BJ (cell line): ENCODE results near the gene ERC1. TPM values are rescaled to one million over a fixed set of nuclear protein-coding genes. Genes with fewer than 3 reads are reported as not detected.

ENCODE experiments used
- CTCF ChIA-PET: fragments of 350-600 bp; formaldehyde crosslinking; extraction: SDS; loops from one replicate; lab custom pipeline; 2021; ENCODE audit warnings: antibody characterized with exemption, inconsistent platforms; lab: Yijun Ruan, JAX
- POLR2A ChIA-PET: fragments of 300-600 bp; sonication (Branson Sonifier 250); formaldehyde crosslinking; extraction: SDS; loops from one replicate; lab custom pipeline; 2021; ENCODE audit warnings: antibody characterized with exemption; lab: Charles Lee
- DNase-seq: peaks from one replicate; pipeline ENCODE4 v3.0.0-alpha.2; 2011; ENCODE audit warnings: low read depth
- H3K27me3 ChIP-seq: 2 replicates; pipeline ENCODE4 v1.6.0; 2011; ENCODE audit warnings: low read length; ENCODE audit not compliant: control insufficient read depth, insufficient read depth
- H3K36me3 ChIP-seq: 2 replicates; pipeline ENCODE4 v1.5.1; 2011; ENCODE audit warnings: low read length; ENCODE audit not compliant: control insufficient read depth, insufficient read depth
- H3K4me3 ChIP-seq: 2 replicates; pipeline ENCODE4 v1.5.1; 2011; ENCODE audit warnings: low read depth, mild to moderate bottlenecking, control low read depth, low read length
- polyA plus RNA-seq: library from polyadenylated mRNA; depleted of rRNA; stranded (reverse); fragments of >200 nt; gene quantifications from 2 replicates; pipeline ENCODE4 v1.2.3, GENCODE V29; 2011
- TF ChIP-seq, protein P1 (sequence below): IDR thresholded peaks from 2 replicates; pipeline ENCODE4 v1.5.1; 2011; ENCODE audit warnings: low read depth, mild to moderate bottlenecking, control low read depth, inconsistent platforms, low read length, moderate library complexity; ENCODE audit not compliant: insufficient read depth

ERC1 gene
- polyA plus RNA-seq, 1 experiment: 14.5 TPM

DNA sequence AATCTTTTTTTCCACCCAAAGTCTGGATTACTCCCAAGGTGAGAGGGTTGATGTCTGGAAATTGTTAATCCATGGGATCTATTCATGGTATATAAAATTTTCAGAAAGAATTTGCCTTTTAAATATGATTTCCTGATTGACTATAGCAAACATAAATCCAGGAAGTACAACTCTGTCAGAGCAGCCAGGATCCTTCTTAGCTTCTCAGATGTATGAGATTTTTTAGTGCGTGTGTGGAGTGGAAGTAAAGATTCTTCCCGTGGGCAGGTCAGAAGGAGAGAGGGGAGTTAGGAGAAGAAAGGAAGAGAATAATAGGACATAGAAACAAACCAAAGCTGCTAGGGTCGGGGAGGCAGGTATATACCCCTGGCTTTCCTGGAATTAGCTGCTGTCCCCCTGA is 444.0 kb downstream of the ERC1 start:
- no peak overlapping the region for H3K4me3 ChIP-seq
- H3K27me3 ChIP-seq: no peaks in the 10 kb centered on the region
- ChIA-PET CTCF (no interaction called here), POLR2A (no interaction called here)
- no peak for DNase-seq
- TF ChIP-seq, protein P1, sequence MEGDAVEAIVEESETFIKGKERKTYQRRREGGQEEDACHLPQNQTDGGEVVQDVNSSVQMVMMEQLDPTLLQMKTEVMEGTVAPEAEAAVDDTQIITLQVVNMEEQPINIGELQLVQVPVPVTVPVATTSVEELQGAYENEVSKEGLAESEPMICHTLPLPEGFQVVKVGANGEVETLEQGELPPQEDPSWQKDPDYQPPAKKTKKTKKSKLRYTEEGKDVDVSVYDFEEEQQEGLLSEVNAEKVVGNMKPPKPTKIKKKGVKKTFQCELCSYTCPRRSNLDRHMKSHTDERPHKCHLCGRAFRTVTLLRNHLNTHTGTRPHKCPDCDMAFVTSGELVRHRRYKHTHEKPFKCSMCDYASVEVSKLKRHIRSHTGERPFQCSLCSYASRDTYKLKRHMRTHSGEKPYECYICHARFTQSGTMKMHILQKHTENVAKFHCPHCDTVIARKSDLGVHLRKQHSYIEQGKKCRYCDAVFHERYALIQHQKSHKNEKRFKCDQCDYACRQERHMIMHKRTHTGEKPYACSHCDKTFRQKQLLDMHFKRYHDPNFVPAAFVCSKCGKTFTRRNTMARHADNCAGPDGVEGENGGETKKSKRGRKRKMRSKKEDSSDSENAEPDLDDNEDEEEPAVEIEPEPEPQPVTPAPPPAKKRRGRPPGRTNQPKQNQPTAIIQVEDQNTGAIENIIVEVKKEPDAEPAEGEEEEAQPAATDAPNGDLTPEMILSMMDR: no peak
- H3K36me3 ChIP-seq: no peaks in the 10 kb centered on the region

DNA sequence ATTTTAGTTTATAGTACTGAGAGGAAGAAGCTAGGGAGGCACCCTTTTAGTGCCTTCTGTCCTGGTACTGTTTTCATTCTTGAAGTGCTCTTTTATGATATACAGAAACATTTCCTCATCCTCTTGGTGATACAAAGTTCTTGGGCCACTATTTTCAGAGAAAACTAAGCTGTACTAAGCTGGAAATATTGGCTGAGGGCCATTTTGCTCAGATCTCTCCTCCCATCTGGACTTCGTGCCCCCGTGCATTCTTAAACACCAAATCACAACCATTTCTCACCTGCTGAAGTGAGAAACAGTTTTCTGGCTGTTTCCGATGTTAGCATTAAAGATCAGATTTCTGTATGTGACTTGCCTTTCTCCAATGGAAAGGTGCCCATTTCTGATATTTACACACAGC is 444.4 kb downstream of the ERC1 start:
- DNase-seq: no peak
- H3K27me3 ChIP-seq: no peaks in the 10 kb centered on the region
- no peak overlapping the region for H3K4me3 ChIP-seq
- TF ChIP-seq, protein P1: no peak
- no peaks in the 10 kb centered on the region for H3K36me3 ChIP-seq
- POLR2A ChIA-PET: no interaction called here
- CTCF ChIA-PET: interaction anchor here (1.2 kb wide), 1 partner anchor 11 kb away, joined by 4 read pairs; no protein-coding TSS in a partner anchor

DNA sequence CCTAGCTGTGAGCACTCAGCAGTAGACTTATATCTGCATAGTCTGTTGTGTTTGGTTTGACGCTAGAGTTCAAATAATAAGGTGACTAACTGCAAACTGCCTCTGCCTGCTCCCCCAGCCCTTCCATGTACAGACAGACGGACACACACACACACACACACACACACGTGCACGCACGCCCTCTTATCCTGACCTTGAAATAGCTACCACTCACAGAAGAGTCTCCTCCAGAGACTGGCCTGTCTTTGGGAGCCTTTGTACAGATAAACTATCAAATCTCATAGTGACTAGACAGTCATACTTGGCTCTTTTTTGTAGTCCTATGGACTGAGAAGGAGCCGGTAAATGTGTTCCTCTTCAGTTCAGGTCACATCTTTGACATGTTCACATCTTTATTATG is 445.0 kb downstream of the ERC1 start:
- Histone ChIP-seq H3K27me3 (no peaks in the 10 kb centered on the region), H3K36me3 (no peaks in the 10 kb centered on the region), H3K4me3 (no peak overlapping the region)
- ChIA-PET CTCF (interaction anchor here (0.6 to 1.2 kb wide), 2 partner anchors 10 to 318 kb away, joined by 3 to 4 read pairs; no protein-coding TSS in a partner anchor), POLR2A (no interaction called here)
- DNase-seq: no peak
- TF ChIP-seq, protein P1: no peak

DNA sequence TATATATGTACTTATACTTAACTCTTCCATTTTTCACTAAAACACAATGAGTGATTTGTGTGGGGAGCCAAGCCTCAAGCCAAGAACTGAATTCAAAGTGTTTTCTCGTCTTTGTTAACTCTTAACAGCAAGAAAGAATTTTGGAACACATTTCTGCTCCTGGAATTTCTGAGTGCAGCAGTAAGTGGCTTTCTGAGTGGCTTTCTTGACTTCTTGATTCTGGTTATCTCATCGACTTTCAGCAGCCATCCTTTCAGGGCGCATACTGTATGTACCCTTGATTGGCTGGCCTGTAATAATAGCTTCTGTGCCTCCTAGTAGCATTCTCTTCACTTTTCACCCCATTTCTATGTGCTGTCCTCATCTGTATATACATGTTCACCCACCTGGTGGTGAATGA is 446.0 kb downstream of the ERC1 start:
- no peak overlapping the region for H3K4me3 ChIP-seq
- POLR2A ChIA-PET: no interaction called here
- H3K36me3 ChIP-seq: no peaks in the 10 kb centered on the region
- no peaks in the 10 kb centered on the region for H3K27me3 ChIP-seq
- TF ChIP-seq, protein P1: no peak
- DNase-seq: no peak
- CTCF ChIA-PET: interaction anchor here (0.6 kb wide), 1 partner anchor 319 kb away, joined by 3 read pairs; no protein-coding TSS in a partner anchor

DNA sequence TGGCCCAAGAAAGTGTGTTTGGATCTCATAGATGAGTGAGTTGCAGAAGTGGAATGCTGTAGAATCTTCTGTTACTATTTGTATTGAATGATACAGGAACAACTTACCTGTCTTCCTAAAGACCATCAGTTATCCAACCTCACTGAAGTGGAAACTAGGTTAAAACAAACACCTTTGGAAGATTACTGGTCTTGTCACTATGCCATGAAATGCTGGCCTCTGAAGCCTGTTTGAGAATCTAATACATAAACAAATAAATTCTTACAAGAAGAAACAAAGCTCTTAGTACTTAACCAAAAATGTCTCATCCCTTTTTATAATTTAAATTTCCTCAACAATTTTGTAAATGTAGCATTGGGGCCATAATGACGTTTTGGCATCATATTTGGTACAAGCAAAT is 448.2 kb downstream of the ERC1 start:
- POLR2A ChIA-PET: no interaction called here
- CTCF ChIA-PET: no interaction called here
- TF ChIP-seq, protein P1: no peak
- no peak for DNase-seq
- Histone ChIP-seq H3K4me3 (no peak overlapping the region), H3K27me3 (no peaks in the 10 kb centered on the region), H3K36me3 (no peaks in the 10 kb centered on the region)
